ENCODE measurements around the gene PANK4. TPM values are rescaled to one million over a fixed set of nuclear protein-coding genes. Genes with fewer than 3 reads are reported as not detected.

Gene PANK4
- total and polyA plus RNA-seq, 9 of the 15 experiments (the other 6 are each of a cell fraction or from before 2014, with no cell fraction given) = 0.93 to 55.6 (median 31.5) TPM

DNA sequence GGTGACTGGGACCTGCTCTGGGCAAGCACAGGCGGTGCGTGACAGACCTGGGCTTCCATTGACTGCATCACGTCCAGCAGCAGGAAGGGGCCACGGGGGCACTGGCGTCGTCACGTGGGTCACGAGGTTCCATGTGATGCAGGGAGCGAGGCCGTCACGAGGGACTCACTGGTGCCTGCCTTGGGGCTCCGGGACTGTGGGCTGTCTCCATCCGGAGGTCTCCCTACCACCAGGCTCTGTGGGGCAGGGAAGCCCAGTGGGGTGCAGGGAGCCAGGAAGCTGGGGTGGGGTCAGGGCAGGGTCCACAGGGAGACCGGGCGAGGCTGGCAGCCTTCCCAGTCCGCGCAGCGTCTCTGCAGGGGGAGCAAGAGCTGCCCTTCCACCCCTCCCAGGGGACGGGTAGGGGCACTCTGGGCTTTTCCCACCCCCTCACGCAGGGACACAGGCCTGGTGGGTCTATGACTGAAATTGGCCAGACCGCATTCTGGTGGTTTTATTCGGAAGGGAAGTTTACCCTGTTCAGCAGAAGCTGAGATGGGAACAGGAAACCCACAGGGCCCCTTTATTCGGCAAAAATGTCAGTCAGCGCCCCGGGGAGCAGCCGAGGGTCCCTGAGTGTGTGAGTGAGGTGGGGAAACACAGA lies 29.4 kb upstream of the PANK4 start (continued):
- TF ChIP-seq JUNB (CRISPR knock-in tag; conservative IDR thresholded peaks at IDR 0.05) = peak; percentile 16; the same call in 1 of the 2 replicates
- TF ChIP-seq, protein P1, sequence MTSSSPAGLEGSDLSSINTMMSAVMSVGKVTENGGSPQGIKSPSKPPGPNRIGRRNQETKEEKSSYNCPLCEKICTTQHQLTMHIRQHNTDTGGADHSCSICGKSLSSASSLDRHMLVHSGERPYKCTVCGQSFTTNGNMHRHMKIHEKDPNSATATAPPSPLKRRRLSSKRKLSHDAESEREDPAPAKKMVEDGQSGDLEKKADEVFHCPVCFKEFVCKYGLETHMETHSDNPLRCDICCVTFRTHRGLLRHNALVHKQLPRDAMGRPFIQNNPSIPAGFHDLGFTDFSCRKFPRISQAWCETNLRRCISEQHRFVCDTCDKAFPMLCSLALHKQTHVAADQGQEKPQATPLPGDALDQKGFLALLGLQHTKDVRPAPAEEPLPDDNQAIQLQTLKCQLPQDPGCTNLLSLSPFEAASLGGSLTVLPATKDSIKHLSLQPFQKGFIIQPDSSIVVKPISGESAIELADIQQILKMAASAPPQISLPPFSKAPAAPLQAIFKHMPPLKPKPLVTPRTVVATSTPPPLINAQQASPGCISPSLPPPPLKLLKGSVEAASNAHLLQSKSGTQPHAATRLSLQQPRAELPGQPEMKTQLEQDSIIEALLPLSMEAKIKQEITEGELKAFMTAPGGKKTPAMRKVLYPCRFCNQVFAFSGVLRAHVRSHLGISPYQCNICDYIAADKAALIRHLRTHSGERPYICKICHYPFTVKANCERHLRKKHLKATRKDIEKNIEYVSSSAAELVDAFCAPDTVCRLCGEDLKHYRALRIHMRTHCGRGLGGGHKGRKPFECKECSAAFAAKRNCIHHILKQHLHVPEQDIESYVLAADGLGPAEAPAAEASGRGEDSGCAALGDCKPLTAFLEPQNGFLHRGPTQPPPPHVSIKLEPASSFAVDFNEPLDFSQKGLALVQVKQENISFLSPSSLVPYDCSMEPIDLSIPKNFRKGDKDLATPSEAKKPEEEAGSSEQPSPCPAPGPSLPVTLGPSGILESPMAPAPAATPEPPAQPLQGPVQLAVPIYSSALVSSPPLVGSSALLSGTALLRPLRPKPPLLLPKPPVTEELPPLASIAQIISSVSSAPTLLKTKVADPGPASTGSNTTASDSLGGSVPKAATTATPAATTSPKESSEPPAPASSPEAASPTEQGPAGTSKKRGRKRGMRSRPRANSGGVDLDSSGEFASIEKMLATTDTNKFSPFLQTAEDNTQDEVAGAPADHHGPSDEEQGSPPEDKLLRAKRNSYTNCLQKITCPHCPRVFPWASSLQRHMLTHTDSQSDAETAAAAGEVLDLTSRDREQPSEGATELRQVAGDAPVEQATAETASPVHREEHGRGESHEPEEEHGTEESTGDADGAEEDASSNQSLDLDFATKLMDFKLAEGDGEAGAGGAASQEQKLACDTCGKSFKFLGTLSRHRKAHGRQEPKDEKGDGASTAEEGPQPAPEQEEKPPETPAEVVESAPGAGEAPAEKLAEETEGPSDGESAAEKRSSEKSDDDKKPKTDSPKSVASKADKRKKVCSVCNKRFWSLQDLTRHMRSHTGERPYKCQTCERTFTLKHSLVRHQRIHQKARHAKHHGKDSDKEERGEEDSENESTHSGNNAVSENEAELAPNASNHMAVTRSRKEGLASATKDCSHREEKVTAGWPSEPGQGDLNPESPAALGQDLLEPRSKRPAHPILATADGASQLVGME (CRISPR knock-in tag; IDR thresholded peaks at IDR 0.05) = peak; percentile 79
- no peak for TF ChIP-seq THAP12 (CRISPR knock-in tag; IDR thresholded peaks at IDR 0.05)
- peak; percentile 44 for TF ChIP-seq CXXC5 (CRISPR knock-in tag; IDR thresholded peaks at IDR 0.05)
- TF ChIP-seq, protein P2, sequence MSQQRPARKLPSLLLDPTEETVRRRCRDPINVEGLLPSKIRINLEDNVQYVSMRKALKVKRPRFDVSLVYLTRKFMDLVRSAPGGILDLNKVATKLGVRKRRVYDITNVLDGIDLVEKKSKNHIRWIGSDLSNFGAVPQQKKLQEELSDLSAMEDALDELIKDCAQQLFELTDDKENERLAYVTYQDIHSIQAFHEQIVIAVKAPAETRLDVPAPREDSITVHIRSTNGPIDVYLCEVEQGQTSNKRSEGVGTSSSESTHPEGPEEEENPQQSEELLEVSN (IDR thresholded peaks at IDR 0.05; ENCODE audit: borderline replicate concordance in 1 of 2, extremely low read depth in 1 of 2, insufficient read depth in 1 of 2, insufficient read length in 1 of 2, low read depth in 1 of 2, low read length in 1 of 2, poor library complexity in 1 of 2, severe bottlenecking in 1 of 2) = peak; percentile 64 to 76
- TF ChIP-seq, protein P3, sequence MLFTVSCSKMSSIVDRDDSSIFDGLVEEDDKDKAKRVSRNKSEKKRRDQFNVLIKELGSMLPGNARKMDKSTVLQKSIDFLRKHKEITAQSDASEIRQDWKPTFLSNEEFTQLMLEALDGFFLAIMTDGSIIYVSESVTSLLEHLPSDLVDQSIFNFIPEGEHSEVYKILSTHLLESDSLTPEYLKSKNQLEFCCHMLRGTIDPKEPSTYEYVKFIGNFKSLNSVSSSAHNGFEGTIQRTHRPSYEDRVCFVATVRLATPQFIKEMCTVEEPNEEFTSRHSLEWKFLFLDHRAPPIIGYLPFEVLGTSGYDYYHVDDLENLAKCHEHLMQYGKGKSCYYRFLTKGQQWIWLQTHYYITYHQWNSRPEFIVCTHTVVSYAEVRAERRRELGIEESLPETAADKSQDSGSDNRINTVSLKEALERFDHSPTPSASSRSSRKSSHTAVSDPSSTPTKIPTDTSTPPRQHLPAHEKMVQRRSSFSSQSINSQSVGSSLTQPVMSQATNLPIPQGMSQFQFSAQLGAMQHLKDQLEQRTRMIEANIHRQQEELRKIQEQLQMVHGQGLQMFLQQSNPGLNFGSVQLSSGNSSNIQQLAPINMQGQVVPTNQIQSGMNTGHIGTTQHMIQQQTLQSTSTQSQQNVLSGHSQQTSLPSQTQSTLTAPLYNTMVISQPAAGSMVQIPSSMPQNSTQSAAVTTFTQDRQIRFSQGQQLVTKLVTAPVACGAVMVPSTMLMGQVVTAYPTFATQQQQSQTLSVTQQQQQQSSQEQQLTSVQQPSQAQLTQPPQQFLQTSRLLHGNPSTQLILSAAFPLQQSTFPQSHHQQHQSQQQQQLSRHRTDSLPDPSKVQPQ (CRISPR knock-in tag; IDR thresholded peaks at IDR 0.05; ENCODE audit: borderline replicate concordance) = peak; percentile 43; the same call in 1 of the 2 replicates
